ENCODE measurements around the gene GARNL3. TPM values are rescaled to one million over a fixed set of nuclear protein-coding genes. Genes with fewer than 3 reads are reported as not detected.

Gene GARNL3
- total and polyA plus RNA-seq, 2 donors (not counting 1 experiment from before 2014, with no cell fraction given): 1.5 to 12.6 TPM

DNA sequence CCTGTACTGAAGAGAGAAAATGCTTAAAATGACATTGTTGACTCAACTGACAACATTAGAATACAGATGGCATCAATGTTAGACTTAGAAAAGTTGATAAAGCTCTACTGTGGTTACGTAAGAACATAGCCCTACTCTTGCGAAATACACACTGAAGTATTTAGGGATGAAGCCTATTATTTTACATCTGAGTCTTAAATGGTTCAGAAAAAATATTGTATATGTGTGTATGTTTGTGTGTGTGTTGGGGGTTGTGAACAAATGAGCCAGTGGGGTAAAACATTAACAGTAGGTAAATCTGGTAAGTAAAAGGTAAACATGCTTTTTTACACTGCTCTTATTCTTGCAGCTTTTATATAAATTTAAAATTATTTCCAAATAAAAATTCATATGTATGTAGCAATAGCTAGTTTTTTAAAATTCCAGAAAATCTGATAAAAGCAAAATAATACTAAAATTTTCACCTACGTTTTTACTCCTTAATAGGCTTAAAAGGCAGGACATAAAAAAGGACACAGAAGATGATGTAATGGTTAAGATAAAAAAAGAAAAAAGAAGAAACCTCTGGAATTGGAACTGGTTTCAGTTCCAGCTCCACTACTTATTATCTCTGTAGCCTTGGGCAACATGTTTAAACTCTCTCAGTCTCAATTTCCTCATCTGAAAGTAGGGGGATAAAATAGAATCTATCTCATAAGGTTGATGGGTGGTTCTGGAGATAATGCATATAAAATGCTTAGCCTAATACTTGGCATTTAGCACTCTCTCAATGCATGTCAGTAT is 44.3 kb downstream of the GARNL3 start:
- no CpG with 5 or more reads among the region's 3 CpGs for WGBS (ENCODE audit: insufficient coverage)
- ChIA-PET CTCF (interaction anchor here (0.8 kb wide), 1 partner anchor 87 kb away, joined by 3 read pairs; no protein-coding TSS in a partner anchor), POLR2A (no interaction called here)

DNA sequence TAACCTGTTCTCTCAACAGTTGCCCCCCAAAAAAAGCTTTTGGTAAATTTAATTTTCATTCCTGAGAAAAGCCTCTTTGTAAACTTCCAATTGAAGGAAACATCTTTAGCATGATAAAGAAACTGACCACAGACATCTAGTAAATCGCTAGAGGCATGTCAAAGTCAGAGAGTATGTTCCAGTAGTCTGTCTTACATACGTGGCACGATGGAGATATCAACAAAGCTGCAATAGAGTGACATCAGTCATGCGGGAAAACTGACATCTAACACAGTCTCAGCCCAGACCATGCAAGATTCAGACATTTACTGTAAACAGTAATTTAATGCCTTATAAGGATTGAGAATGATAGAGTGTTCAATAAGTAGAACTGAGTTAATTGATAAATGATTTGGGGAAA is 45.1 kb downstream of the GARNL3 start:
- H3K27me3 ChIP-seq (replicated peaks in 1 of 4; ENCODE audit: control extremely low read depth in 1 of 4, control insufficient read depth in 3 of 4, insufficient read depth in 4 of 4, low read length in 3 of 4): no peaks in the 10 kb centered on the region
- ATAC-seq (ENCODE audit: low read depth) (no peak), DNase-seq (no peak)
- Mint-ChIP-seq H3K9me3 (ENCODE audit: insufficient read depth) (no peaks in the 10 kb centered on the region), H3K4me1 (no peaks in the 10 kb centered on the region), H3K27me3 (no peaks in the 10 kb centered on the region), H3K27ac (no peak overlapping the region), H3K4me3 (no peak overlapping the region)
- H3K9me3 ChIP-seq (ENCODE audit: control extremely low read depth in 1 of 3, control insufficient read depth in 2 of 3, insufficient read depth in 1 of 3, low read length in 2 of 3): no peaks in the 10 kb centered on the region
- H3K79me2 ChIP-seq (ENCODE audit: control insufficient read depth, insufficient read depth, low read length): no peaks in the 10 kb centered on the region
- no peaks in the 10 kb centered on the region for H3K4me1 ChIP-seq (ENCODE audit: control insufficient read depth in 2 of 2, insufficient read depth in 2 of 2, low read length in 2 of 2)
- H2AFZ ChIP-seq (ENCODE audit: insufficient read depth, low read depth, low read length, poor library complexity, severe bottlenecking): no peak overlapping the region
- ChIA-PET POLR2A (no interaction called here), CTCF (no interaction called here)
- TF ChIP-seq, protein P1, sequence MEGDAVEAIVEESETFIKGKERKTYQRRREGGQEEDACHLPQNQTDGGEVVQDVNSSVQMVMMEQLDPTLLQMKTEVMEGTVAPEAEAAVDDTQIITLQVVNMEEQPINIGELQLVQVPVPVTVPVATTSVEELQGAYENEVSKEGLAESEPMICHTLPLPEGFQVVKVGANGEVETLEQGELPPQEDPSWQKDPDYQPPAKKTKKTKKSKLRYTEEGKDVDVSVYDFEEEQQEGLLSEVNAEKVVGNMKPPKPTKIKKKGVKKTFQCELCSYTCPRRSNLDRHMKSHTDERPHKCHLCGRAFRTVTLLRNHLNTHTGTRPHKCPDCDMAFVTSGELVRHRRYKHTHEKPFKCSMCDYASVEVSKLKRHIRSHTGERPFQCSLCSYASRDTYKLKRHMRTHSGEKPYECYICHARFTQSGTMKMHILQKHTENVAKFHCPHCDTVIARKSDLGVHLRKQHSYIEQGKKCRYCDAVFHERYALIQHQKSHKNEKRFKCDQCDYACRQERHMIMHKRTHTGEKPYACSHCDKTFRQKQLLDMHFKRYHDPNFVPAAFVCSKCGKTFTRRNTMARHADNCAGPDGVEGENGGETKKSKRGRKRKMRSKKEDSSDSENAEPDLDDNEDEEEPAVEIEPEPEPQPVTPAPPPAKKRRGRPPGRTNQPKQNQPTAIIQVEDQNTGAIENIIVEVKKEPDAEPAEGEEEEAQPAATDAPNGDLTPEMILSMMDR (IDR thresholded peaks at IDR 0.05): no peak
- no peak for TF ChIP-seq EZH2 (IDR thresholded peaks at IDR 0.05; ENCODE audit: borderline replicate concordance, insufficient read depth, low read depth, low read length, poor library complexity, severe bottlenecking)
- no peaks in the 10 kb centered on the region for H4K20me1 ChIP-seq (ENCODE audit: control insufficient read depth, insufficient read depth, low read length, poor library complexity, severe bottlenecking)
- intact Hi-C loops (cut with micrococcal nuclease): no loop called here
- WGBS (ENCODE audit: insufficient coverage): no CpG with 5 or more reads among the region's 4 CpGs
- H3K27ac ChIP-seq (ENCODE audit: low read length in 2 of 2): no peak overlapping the region
- no peak overlapping the region for H3K4me2 ChIP-seq (replicated peaks; ENCODE audit: low read depth, low read length, poor library complexity, severe bottlenecking)
- no peak overlapping the region for H3K4me3 ChIP-seq (ENCODE audit: control extremely low read depth in 1 of 5, extremely low read depth in 1 of 5, insufficient read depth in 1 of 5, low read depth in 2 of 5, low read length in 4 of 5)
- no peaks in the 10 kb centered on the region for H3K36me3 ChIP-seq (replicated peaks in 1 of 2; ENCODE audit: control extremely low read depth in 1 of 2, control insufficient read depth in 1 of 2, extremely low read depth in 1 of 2, insufficient read depth in 2 of 2, low read length in 1 of 2)
- H3K9ac ChIP-seq (ENCODE audit: low read length): no peak overlapping the region

More for the DNA sequence above, 44.3 kb downstream of the GARNL3 start:
- no peak overlapping the region for H3K27ac Mint-ChIP-seq
- no peaks in the 10 kb centered on the region for H3K79me2 ChIP-seq (ENCODE audit: control insufficient read depth, insufficient read depth, low read length)
- no peaks in the 10 kb centered on the region for H3K27me3 Mint-ChIP-seq
- H3K4me1 ChIP-seq (ENCODE audit: control insufficient read depth in 2 of 2, insufficient read depth in 2 of 2, low read length in 2 of 2): no peaks in the 10 kb centered on the region
- H2AFZ ChIP-seq (ENCODE audit: insufficient read depth, low read depth, low read length, poor library complexity, severe bottlenecking): no peak overlapping the region
- H3K27me3 ChIP-seq (replicated peaks in 1 of 4; ENCODE audit: control extremely low read depth in 1 of 4, control insufficient read depth in 3 of 4, insufficient read depth in 4 of 4, low read length in 3 of 4): no peaks in the 10 kb centered on the region
- no peaks in the 10 kb centered on the region for H3K9me3 Mint-ChIP-seq (ENCODE audit: insufficient read depth)
- no peak for ATAC-seq (ENCODE audit: low read depth)
- H3K27ac ChIP-seq (ENCODE audit: low read length in 2 of 2): no peak overlapping the region
- no peaks in the 10 kb centered on the region for H3K4me1 Mint-ChIP-seq
- no peak for TF ChIP-seq EZH2 (IDR thresholded peaks at IDR 0.05; ENCODE audit: borderline replicate concordance, insufficient read depth, low read depth, low read length, poor library complexity, severe bottlenecking)
- TF ChIP-seq, protein P1 (IDR thresholded peaks at IDR 0.05): no peak
- H3K36me3 ChIP-seq (replicated peaks in 1 of 2; ENCODE audit: control extremely low read depth in 1 of 2, control insufficient read depth in 1 of 2, extremely low read depth in 1 of 2, insufficient read depth in 2 of 2, low read length in 1 of 2): no peaks in the 10 kb centered on the region
- intact Hi-C loops (cut with micrococcal nuclease): no loop called here
- no peak overlapping the region for H3K4me3 Mint-ChIP-seq
- H3K4me2 ChIP-seq (replicated peaks; ENCODE audit: low read depth, low read length, poor library complexity, severe bottlenecking): no peak overlapping the region
- H3K4me3 ChIP-seq (ENCODE audit: control extremely low read depth in 1 of 5, extremely low read depth in 1 of 5, insufficient read depth in 1 of 5, low read depth in 2 of 5, low read length in 4 of 5): no peak overlapping the region
- no peak overlapping the region for H3K9ac ChIP-seq (ENCODE audit: low read length)
- H4K20me1 ChIP-seq (ENCODE audit: control insufficient read depth, insufficient read depth, low read length, poor library complexity, severe bottlenecking): no peaks in the 10 kb centered on the region
- DNase-seq: no peak
- no peaks in the 10 kb centered on the region for H3K9me3 ChIP-seq (ENCODE audit: control extremely low read depth in 1 of 3, control insufficient read depth in 2 of 3, insufficient read depth in 1 of 3, low read length in 2 of 3)
